ENCODE measurements around the gene MYCBP2.
"Not testable (repeated sequence)": the region's sequence is repeated elsewhere in the genome, so short reads cannot be mapped to it uniquely, and the experiment has no call there.

MYCBP2 gene

DNA sequence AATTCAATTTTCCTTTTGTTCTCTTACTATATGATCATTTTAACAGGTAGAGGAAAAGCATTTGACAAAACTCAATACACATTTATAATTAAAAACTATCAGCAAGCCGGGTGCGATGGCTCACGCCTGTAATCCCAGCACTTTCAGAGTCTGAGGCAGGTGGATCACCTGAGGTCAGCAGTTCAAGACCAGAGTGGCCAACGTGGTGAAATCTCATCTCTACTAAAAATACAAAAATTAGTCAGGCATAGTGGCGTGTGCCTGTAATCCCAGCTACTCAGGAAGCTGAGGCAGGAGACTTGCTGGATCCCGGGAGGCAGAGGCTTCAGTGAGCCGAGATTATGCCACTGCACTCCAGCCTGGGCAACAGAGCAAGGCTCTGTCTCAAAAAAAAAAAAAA, 11.4 kb downstream of the MYCBP2 start:
- not testable (repeated sequence) for H3K4me1 ChIP-seq (ENCODE audit: control insufficient read depth, insufficient read depth, low read length); H3K36me3 ChIP-seq (ENCODE audit: control insufficient read depth in 2 of 2, insufficient read depth in 1 of 2, low read length in 2 of 2); H3K4me3 ChIP-seq (ENCODE audit: low read depth, low read length); H3K9me3 ChIP-seq (ENCODE audit: control insufficient read depth, insufficient read depth, low read depth, low read length); H3K27ac ChIP-seq (ENCODE audit: extremely low read depth, low read depth, low read length)
- ChIA-PET POLR2A (interaction anchor here (1.6 kb wide), 1 partner anchor 11 kb away, joined by 4 read pairs; the partner anchor contains the start of gene MYCBP2), CTCF (interaction anchor here (0.7 kb wide), 1 partner anchor 43 kb away, joined by 3 read pairs; no protein-coding TSS in a partner anchor)

DNA sequence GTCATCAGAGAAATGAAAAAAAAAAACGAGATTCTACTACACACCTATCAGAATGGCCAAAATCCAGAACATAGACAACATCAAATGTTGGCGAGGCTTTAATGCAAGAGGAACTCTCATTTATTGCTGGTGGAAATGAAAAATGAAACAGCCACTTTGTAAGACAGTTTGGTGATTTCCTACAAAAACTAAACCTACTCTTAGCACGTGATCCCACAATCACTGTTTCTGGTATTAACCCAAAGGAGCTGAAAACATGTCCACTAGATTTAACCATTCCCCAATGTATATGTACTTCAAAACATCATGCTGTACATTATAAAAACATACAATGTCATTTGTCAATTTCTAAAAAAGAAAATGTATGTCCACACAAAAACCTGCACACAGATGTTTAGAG, 13.0 kb downstream of the MYCBP2 start:
- Histone ChIP-seq H3K4me3 (ENCODE audit: low read depth, low read length) (no peak overlapping the region), H3K4me1 (ENCODE audit: control insufficient read depth, insufficient read depth, low read length) (peaks cover 5% of the 10 kb centered on the region; the same call in 1 of the 2 replicates), H3K36me3 (ENCODE audit: control insufficient read depth in 2 of 2, insufficient read depth in 1 of 2, low read length in 2 of 2) (peaks cover 0 to 3% of the 10 kb centered on the region in 2 experiments; a peak in 1 of 3 replicates), H3K9me3 (ENCODE audit: control insufficient read depth, insufficient read depth, low read depth, low read length) (no peaks in the 10 kb centered on the region), H3K27ac (ENCODE audit: extremely low read depth, low read depth, low read length) (no peak overlapping the region)
- ChIA-PET CTCF (interaction anchor here (0.7 kb wide), 1 partner anchor 22 kb away, joined by 4 read pairs; no protein-coding TSS in a partner anchor), POLR2A (no interaction called here)
- TF ChIP-seq GLI2 (tag by site-specific recombination; IDR thresholded peaks at IDR 0.05; ENCODE audit: borderline replicate concordance, low read depth) = no peak
- no peak for TF ChIP-seq ZNF544 (tag by site-specific recombination; IDR thresholded peaks at IDR 0.05)
- no peak for TF ChIP-seq ZNF175 (tag by site-specific recombination; IDR thresholded peaks at IDR 0.05)
- no peak for TF ChIP-seq ZNF837 (tag by site-specific recombination; IDR thresholded peaks at IDR 0.05)
- TF ChIP-seq ZNF501 (tag by site-specific recombination; IDR thresholded peaks at IDR 0.05) = no peak
- TF ChIP-seq, protein P1, sequence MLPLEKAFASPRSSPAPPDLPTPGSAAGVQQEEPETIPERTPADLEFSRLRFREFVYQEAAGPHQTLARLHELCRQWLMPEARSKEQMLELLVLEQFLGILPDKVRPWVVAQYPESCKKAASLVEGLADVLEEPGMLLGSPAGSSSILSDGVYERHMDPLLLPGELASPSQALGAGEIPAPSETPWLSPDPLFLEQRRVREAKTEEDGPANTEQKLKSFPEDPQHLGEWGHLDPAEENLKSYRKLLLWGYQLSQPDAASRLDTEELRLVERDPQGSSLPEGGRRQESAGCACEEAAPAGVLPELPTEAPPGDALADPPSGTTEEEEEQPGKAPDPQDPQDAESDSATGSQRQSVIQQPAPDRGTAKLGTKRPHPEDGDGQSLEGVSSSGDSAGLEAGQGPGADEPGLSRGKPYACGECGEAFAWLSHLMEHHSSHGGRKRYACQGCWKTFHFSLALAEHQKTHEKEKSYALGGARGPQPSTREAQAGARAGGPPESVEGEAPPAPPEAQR (tag by site-specific recombination; IDR thresholded peaks at IDR 0.05) = no peak
- no peak for TF ChIP-seq ZNF560 (tag by site-specific recombination; IDR thresholded peaks at IDR 0.05; ENCODE audit: borderline replicate concordance)
- no peak for TF ChIP-seq ZFP37 (tag by site-specific recombination; IDR thresholded peaks at IDR 0.05)
- no peak for TF ChIP-seq ZNF335 (tag by site-specific recombination; conservative IDR thresholded peaks at IDR 0.05)
- TF ChIP-seq ZNF157 (tag by site-specific recombination; IDR thresholded peaks at IDR 0.05) = no peak
- no peak for TF ChIP-seq ZFP41 (tag by site-specific recombination; IDR thresholded peaks at IDR 0.05; ENCODE audit: borderline replicate concordance)
- no peak for TF ChIP-seq ZNF2 (tag by site-specific recombination; IDR thresholded peaks at IDR 0.05)
- no peak for TF ChIP-seq ZNF660 (tag by site-specific recombination; IDR thresholded peaks at IDR 0.05)
- no peak for TF ChIP-seq SP7 (tag by site-specific recombination; IDR thresholded peaks at IDR 0.05)
- TF ChIP-seq ZNF558 (tag by site-specific recombination; IDR thresholded peaks at IDR 0.05) = no peak
- no peak for TF ChIP-seq ZNF76 (tag by site-specific recombination; IDR thresholded peaks at IDR 0.05; ENCODE audit: borderline replicate concordance, low read depth)
- TF ChIP-seq YY1 (tag by site-specific recombination; IDR thresholded peaks at IDR 0.05) = no peak
- TF ChIP-seq, protein P2, sequence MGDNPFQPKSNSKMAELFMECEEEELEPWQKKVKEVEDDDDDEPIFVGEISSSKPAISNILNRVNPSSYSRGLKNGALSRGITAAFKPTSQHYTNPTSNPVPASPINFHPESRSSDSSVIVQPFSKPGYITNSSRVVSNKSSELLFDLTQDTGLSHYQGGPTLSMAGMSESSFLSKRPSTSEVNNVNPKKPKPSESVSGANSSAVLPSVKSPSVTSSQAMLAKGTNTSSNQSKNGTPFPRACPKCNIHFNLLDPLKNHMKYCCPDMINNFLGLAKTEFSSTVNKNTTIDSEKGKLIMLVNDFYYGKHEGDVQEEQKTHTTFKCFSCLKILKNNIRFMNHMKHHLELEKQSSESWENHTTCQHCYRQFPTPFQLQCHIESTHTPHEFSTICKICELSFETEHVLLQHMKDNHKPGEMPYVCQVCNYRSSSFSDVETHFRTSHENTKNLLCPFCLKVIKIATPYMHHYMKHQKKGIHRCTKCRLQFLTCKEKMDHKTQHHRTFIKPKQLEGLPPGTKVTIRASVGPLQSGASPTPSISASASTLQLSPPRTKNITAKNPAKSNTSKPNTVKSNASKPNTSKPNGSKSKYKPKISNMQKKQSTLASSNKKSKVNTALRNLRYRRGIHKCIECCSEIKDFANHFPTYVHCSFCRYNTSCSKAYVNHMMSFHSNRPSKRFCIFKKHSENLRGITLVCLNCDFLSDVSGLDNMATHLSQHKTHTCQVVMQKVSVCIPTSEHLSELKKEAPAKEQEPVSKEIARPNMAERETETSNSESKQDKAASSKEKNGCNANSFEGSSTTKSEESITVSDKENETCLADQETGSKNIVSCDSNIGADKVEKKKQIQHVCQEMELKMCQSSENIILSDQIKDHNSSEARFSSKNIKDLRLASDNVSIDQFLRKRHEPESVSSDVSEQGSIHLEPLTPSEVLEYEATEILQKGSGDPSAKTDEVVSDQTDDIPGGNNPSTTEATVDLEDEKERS (tag by site-specific recombination; IDR thresholded peaks at IDR 0.05) = no peak
- no peak for TF ChIP-seq ZNF658 (tag by site-specific recombination; IDR thresholded peaks at IDR 0.05)
- TF ChIP-seq ZNF596 (tag by site-specific recombination; IDR thresholded peaks at IDR 0.05) = no peak

All from HEK293 (cell line).